Ovary (tissue), 3 donors: ENCODE data around the gene AP2A2.

ENCODE experiments used
- CTCF ChIP-seq, 3 donors: fragments of 450-650 bp in 2 of 3; fragments of 200-600 bp in 1 of 3; IDR thresholded peaks; one replicate each; pipeline versions ENCODE4 v1.5.1 to v1.8.0; 2016 to 2022; ENCODE audit warnings: antibody characterized with exemption in 3 of 3, mild to moderate bottlenecking in 1 of 3
- EP300 ChIP-seq: sonication (generic); formaldehyde crosslinking; IDR thresholded peaks from one replicate; pipeline ENCODE4 v1.6.1; 2017; ENCODE audit warnings: antibody characterized with exemption
- POLR2A ChIP-seq: fragments of 450-650 bp; IDR thresholded peaks from one replicate; pipeline ENCODE4 v1.6.1; 2017; ENCODE audit warnings: antibody characterized with exemption, mild to moderate bottlenecking, moderate library complexity
- donor health status: DM: no; HTN: no; CAD: no.

- TF ChIP-seq CTCF (IDR thresholded peaks at IDR 0.05) = no peak
- no peak for TF ChIP-seq POLR2A
- TF ChIP-seq EP300 = no peak
Measured at GRCh38 chr11:1028616-1029015, 102.9 kb downstream of the AP2A2 start.
